Medulla oblongata (tissue), 1 donor: ENCODE data around the gene POLA1.

Source experiments
- DNase-seq: peaks from one replicate; pipeline ENCODE4 v3.0.0-alpha.2; 2015; ENCODE audit errors: extremely low spot score

Gene POLA1

GRCh38 chrX:24982306-24982965, 288.7 kb downstream of the POLA1 start:
- DNase-seq: no peak

GRCh38 chrX:24983931-24984330, 290.2 kb downstream of the POLA1 start:
- DNase-seq: no peak

- no peak for DNase-seq
Observed at GRCh38 chrX:24985120-24985519, 291.4 kb downstream of the POLA1 start.

GRCh38 chrX:24987731-24988130, 294.0 kb downstream of the POLA1 start:
- no peak for DNase-seq

GRCh38 chrX:24988314-24988713, 294.6 kb downstream of the POLA1 start:
- no peak for DNase-seq

- no peak for DNase-seq
Observed at GRCh38 chrX:24990535-24990934, 296.8 kb downstream of the POLA1 start.

- no peak for DNase-seq
Observed at GRCh38 chrX:24993879-24994278, 300.2 kb downstream of the POLA1 start.

- no peak for DNase-seq
Observed at GRCh38 chrX:24996096-24996709, 302.5 kb downstream of the POLA1 start.

- DNase-seq: no peak
Observed at GRCh38 chrX:24999511-24999910, 305.8 kb downstream of the POLA1 start.

- no peak for DNase-seq
Observed at GRCh38 chrX:25001808-25002660, 308.3 kb downstream of the POLA1 start.

GRCh38 chrX:25002661-25003020, 308.9 kb downstream of the POLA1 start:
- no peak for DNase-seq

- DNase-seq: no peak
Observed at GRCh38 chrX:25003066-25003849, 309.5 kb downstream of the POLA1 start.

- no peak for DNase-seq
Observed at GRCh38 chrX:25004040-25004439, 310.3 kb downstream of the POLA1 start.

GRCh38 chrX:25004485-25005032, 310.8 kb downstream of the POLA1 start:
- no peak for DNase-seq

- DNase-seq: no peak
Observed at GRCh38 chrX:25005034-25005381, 311.3 kb downstream of the POLA1 start.

- DNase-seq: no peak
Observed at GRCh38 chrX:25005382-25006185, 311.9 kb downstream of the POLA1 start.

GRCh38 chrX:25006586-25007058, 312.9 kb downstream of the POLA1 start:
- DNase-seq: no peak

GRCh38 chrX:25007059-25008053, 313.6 kb downstream of the POLA1 start:
- no peak for DNase-seq

- DNase-seq: no peak
Observed at GRCh38 chrX:25009407-25009806, 315.7 kb downstream of the POLA1 start.
